Measurements from ENCODE around the gene IL4R.

Gene IL4R

GRCh38 chr16:27289669-27290068 lies 24.1 kb upstream of the IL4R start:
- FAIRE-seq: no peak

- FAIRE-seq: no peak
These were observed 23.2 kb upstream of the IL4R start for GRCh38 chr16:27290562-27290961.

GRCh38 chr16:27291106-27291505 lies 22.7 kb upstream of the IL4R start:
- no peak for FAIRE-seq

GRCh38 chr16:27291722-27292240 lies 22.0 kb upstream of the IL4R start:
- no peak for FAIRE-seq

GRCh38 chr16:27293343-27293742 lies 20.4 kb upstream of the IL4R start:
- FAIRE-seq: no peak

GRCh38 chr16:27298132-27298531 lies 15.6 kb upstream of the IL4R start:
- no peak for FAIRE-seq

- FAIRE-seq: no peak
These were observed 12.4 kb upstream of the IL4R start for GRCh38 chr16:27301236-27301861.

- no peak for FAIRE-seq
These were observed 11.6 kb upstream of the IL4R start for GRCh38 chr16:27302126-27302525.

GRCh38 chr16:27303256-27304100 lies 10.3 kb upstream of the IL4R start:
- FAIRE-seq: no peak

- no peak for FAIRE-seq
These were observed 9.7 kb upstream of the IL4R start for GRCh38 chr16:27304102-27304501.

GRCh38 chr16:27304881-27305745 lies 8.7 kb upstream of the IL4R start:
- FAIRE-seq: no peak

- no peak for FAIRE-seq
These were observed 7.8 kb upstream of the IL4R start for GRCh38 chr16:27305839-27306442.

GRCh38 chr16:27308792-27309191 lies 5.0 kb upstream of the IL4R start:
- FAIRE-seq: no peak

- FAIRE-seq: no peak
These were observed 3.0 kb upstream of the IL4R start for GRCh38 chr16:27310576-27311447.

GRCh38 chr16:27311448-27311830 lies 2.3 kb upstream of the IL4R start:
- FAIRE-seq: no peak

- no peak for FAIRE-seq
These were observed 1.9 kb upstream of the IL4R start for GRCh38 chr16:27311897-27312303.

GRCh38 chr16:27312580-27313421 lies 973 bp upstream of the IL4R start:
- no peak for FAIRE-seq

GRCh38 chr16:27314161-27314723 lies 468 bp downstream of the IL4R start:
- FAIRE-seq: no peak

GRCh38 chr16:27314986-27315332 lies 1.2 kb downstream of the IL4R start:
- no peak for FAIRE-seq

GRCh38 chr16:27315333-27316037 lies 1.7 kb downstream of the IL4R start:
- FAIRE-seq: no peak
